ENCODE measurements around the gene KIAA0825.

KIAA0825 gene

DNA sequence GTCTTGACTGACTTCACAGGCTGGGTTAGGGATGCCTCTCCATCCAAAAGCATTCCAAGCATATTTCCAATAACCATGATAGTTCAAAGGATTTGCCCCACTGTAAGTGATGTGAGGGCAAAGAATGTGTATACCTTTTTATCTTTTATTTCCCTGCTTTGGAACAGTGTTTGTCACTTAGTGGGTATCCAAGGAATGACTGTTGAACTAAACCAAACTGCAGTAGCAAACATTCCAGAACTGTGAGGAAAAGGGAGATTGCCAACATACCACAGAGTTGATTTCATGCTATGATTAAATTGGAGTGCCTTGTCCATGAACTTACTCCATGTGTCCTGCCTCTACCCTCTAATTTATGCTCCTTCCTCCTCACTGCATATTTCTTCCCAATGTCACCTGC is 400.0 kb downstream of the KIAA0825 start:
- Histone ChIP-seq H3K4me1 (ENCODE audit: control insufficient read depth, insufficient read depth, low read length) (peaks cover 13% of the 10 kb centered on the region; the same call in 1 of the 2 replicates), H3K4me3 (ENCODE audit: low read depth, low read length) (no peak overlapping the region), H3K9ac (ENCODE audit: low read depth, low read length) (no peak overlapping the region), H3K36me3 (ENCODE audit: control insufficient read depth, insufficient read depth, low read length) (peaks cover 21% of the 10 kb centered on the region), H3K27me3 (ENCODE audit: control insufficient read depth, insufficient read depth, low read length) (no peaks in the 10 kb centered on the region), H3K9me3 (ENCODE audit: control insufficient read depth, insufficient read depth, low read length) (no peaks in the 10 kb centered on the region), H3K27ac (ENCODE audit: low read depth, low read length) (no peak overlapping the region)

- no peak overlapping the region for H3K27ac ChIP-seq (ENCODE audit: low read depth, low read length)
- no peak overlapping the region for H3K4me3 ChIP-seq (ENCODE audit: low read depth, low read length)
- no peaks in the 10 kb centered on the region for H3K27me3 ChIP-seq (ENCODE audit: control insufficient read depth, insufficient read depth, low read length)
- no peaks in the 10 kb centered on the region for H3K9me3 ChIP-seq (ENCODE audit: control insufficient read depth, insufficient read depth, low read length)
- H3K36me3 ChIP-seq (ENCODE audit: control insufficient read depth, insufficient read depth, low read length): peaks cover 21% of the 10 kb centered on the region
- no peak overlapping the region for H3K9ac ChIP-seq (ENCODE audit: low read depth, low read length)
- H3K4me1 ChIP-seq (ENCODE audit: control insufficient read depth, insufficient read depth, low read length): peaks cover 8% of the 10 kb centered on the region; the same call in 1 of the 2 replicates
These were observed 400.7 kb downstream of the KIAA0825 start for GRCh38 chr5:94217745-94218144.

DNA sequence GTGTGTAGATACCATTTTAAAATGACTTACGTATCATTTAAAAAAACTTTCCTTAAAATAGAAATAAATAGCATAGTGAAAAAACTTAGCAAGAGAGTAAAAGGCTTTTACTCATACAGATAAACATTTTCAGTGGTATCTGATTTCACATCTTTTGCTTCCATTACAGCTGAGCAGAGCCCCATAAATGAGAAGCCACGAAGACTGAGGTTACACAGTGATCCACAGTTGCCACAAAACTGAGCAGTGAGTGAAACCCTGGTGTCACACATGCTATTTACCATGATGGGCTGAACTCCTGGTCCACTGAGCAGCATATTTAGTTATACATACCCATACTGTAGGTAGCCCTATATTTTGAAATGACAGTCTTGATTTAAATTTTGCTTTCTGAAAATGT is 401.2 kb downstream of the KIAA0825 start:
- Histone ChIP-seq H3K36me3 (ENCODE audit: control insufficient read depth, insufficient read depth, low read length) (peaks cover 16% of the 10 kb centered on the region), H3K27ac (ENCODE audit: low read depth, low read length) (no peak overlapping the region), H3K9me3 (ENCODE audit: control insufficient read depth, insufficient read depth, low read length) (no peaks in the 10 kb centered on the region), H3K4me1 (ENCODE audit: control insufficient read depth, insufficient read depth, low read length) (peaks cover 8% of the 10 kb centered on the region; the same call in 1 of the 2 replicates), H3K4me3 (ENCODE audit: low read depth, low read length) (no peak overlapping the region), H3K9ac (ENCODE audit: low read depth, low read length) (no peak overlapping the region), H3K27me3 (ENCODE audit: control insufficient read depth, insufficient read depth, low read length) (no peaks in the 10 kb centered on the region)

GRCh38 chr5:94212476-94212875 is 405.9 kb downstream of the KIAA0825 start:
- 0 out of 2 replicates have a peak, but pooled peaks cover 7% of the 10 kb centered on the region for H3K36me3 ChIP-seq (ENCODE audit: control insufficient read depth, insufficient read depth, low read length)
- no peaks in the 10 kb centered on the region for H3K4me1 ChIP-seq (ENCODE audit: control insufficient read depth, insufficient read depth, low read length)
- no peak overlapping the region for H3K4me3 ChIP-seq (ENCODE audit: low read depth, low read length)
- H3K9ac ChIP-seq (ENCODE audit: low read depth, low read length): no peak overlapping the region
- H3K27me3 ChIP-seq (ENCODE audit: control insufficient read depth, insufficient read depth, low read length): no peaks in the 10 kb centered on the region
- no peaks in the 10 kb centered on the region for H3K9me3 ChIP-seq (ENCODE audit: control insufficient read depth, insufficient read depth, low read length)
- H3K27ac ChIP-seq (ENCODE audit: low read depth, low read length): no peak overlapping the region

- no peak overlapping the region for H3K9ac ChIP-seq (ENCODE audit: low read depth, low read length)
- no peak overlapping the region for H3K27ac ChIP-seq (ENCODE audit: low read depth, low read length)
- peaks cover 11% of the 10 kb centered on the region; the same call in 1 of the 2 replicates for H3K36me3 ChIP-seq (ENCODE audit: control insufficient read depth, insufficient read depth, low read length)
These were observed 408.5 kb downstream of the KIAA0825 start for GRCh38 chr5:94209774-94210355.

GRCh38 chr5:94209272-94209671 is 409.1 kb downstream of the KIAA0825 start:
- H3K27me3 ChIP-seq (ENCODE audit: control insufficient read depth, insufficient read depth, low read length): no peaks in the 10 kb centered on the region

More at GRCh38 chr5:94209774-94210355, 408.5 kb downstream of the KIAA0825 start:
- Histone ChIP-seq H3K4me3 (ENCODE audit: low read depth, low read length) (no peak overlapping the region), H3K27me3 (ENCODE audit: control insufficient read depth, insufficient read depth, low read length) (no peaks in the 10 kb centered on the region), H3K4me1 (ENCODE audit: control insufficient read depth, insufficient read depth, low read length) (no peaks in the 10 kb centered on the region), H3K9me3 (ENCODE audit: control insufficient read depth, insufficient read depth, low read length) (no peaks in the 10 kb centered on the region)

GRCh38 chr5:94199566-94199965 is 418.8 kb downstream of the KIAA0825 start:
- Histone ChIP-seq H3K4me1 (ENCODE audit: control insufficient read depth, insufficient read depth, low read length) (peaks cover 18% of the 10 kb centered on the region), H3K4me3 (ENCODE audit: low read depth, low read length) (no peak overlapping the region), H3K27me3 (ENCODE audit: control insufficient read depth, insufficient read depth, low read length) (no peaks in the 10 kb centered on the region), H3K9me3 (ENCODE audit: control insufficient read depth, insufficient read depth, low read length) (no peaks in the 10 kb centered on the region), H3K9ac (ENCODE audit: low read depth, low read length) (no peak overlapping the region), H3K36me3 (ENCODE audit: control insufficient read depth, insufficient read depth, low read length) (no peaks in the 10 kb centered on the region), H3K27ac (ENCODE audit: low read depth, low read length) (no peak overlapping the region)

More at GRCh38 chr5:94209272-94209671, 409.1 kb downstream of the KIAA0825 start:
- Histone ChIP-seq H3K4me3 (ENCODE audit: low read depth, low read length) (no peak overlapping the region), H3K36me3 (ENCODE audit: control insufficient read depth, insufficient read depth, low read length) (peaks cover 11% of the 10 kb centered on the region; the same call in 1 of the 2 replicates), H3K9me3 (ENCODE audit: control insufficient read depth, insufficient read depth, low read length) (no peaks in the 10 kb centered on the region), H3K4me1 (ENCODE audit: control insufficient read depth, insufficient read depth, low read length) (no peaks in the 10 kb centered on the region), H3K9ac (ENCODE audit: low read depth, low read length) (no peak overlapping the region), H3K27ac (ENCODE audit: low read depth, low read length) (no peak overlapping the region)

- no peak overlapping the region for H3K27ac ChIP-seq (ENCODE audit: low read depth, low read length)
- H3K4me3 ChIP-seq (ENCODE audit: low read depth, low read length): no peak overlapping the region
- H3K36me3 ChIP-seq (ENCODE audit: control insufficient read depth, insufficient read depth, low read length): no peaks in the 10 kb centered on the region
- H3K9me3 ChIP-seq (ENCODE audit: control insufficient read depth, insufficient read depth, low read length): no peaks in the 10 kb centered on the region
- no peaks in the 10 kb centered on the region for H3K27me3 ChIP-seq (ENCODE audit: control insufficient read depth, insufficient read depth, low read length)
- H3K9ac ChIP-seq (ENCODE audit: low read depth, low read length): no peak overlapping the region
- H3K4me1 ChIP-seq (ENCODE audit: control insufficient read depth, insufficient read depth, low read length): peaks cover 34% of the 10 kb centered on the region
These were observed 420.4 kb downstream of the KIAA0825 start for GRCh38 chr5:94197970-94198369.

- Histone ChIP-seq H3K4me1 (ENCODE audit: control insufficient read depth, insufficient read depth, low read length) (peaks cover 43% of the 10 kb centered on the region), H3K9ac (ENCODE audit: low read depth, low read length) (no peak overlapping the region), H3K36me3 (ENCODE audit: control insufficient read depth, insufficient read depth, low read length) (no peaks in the 10 kb centered on the region), H3K27ac (ENCODE audit: low read depth, low read length) (no peak overlapping the region), H3K9me3 (ENCODE audit: control insufficient read depth, insufficient read depth, low read length) (no peaks in the 10 kb centered on the region), H3K27me3 (ENCODE audit: control insufficient read depth, insufficient read depth, low read length) (no peaks in the 10 kb centered on the region), H3K4me3 (ENCODE audit: low read depth, low read length) (no peak overlapping the region)
These were observed 421.5 kb downstream of the KIAA0825 start for GRCh38 chr5:94196953-94197352.

DNA sequence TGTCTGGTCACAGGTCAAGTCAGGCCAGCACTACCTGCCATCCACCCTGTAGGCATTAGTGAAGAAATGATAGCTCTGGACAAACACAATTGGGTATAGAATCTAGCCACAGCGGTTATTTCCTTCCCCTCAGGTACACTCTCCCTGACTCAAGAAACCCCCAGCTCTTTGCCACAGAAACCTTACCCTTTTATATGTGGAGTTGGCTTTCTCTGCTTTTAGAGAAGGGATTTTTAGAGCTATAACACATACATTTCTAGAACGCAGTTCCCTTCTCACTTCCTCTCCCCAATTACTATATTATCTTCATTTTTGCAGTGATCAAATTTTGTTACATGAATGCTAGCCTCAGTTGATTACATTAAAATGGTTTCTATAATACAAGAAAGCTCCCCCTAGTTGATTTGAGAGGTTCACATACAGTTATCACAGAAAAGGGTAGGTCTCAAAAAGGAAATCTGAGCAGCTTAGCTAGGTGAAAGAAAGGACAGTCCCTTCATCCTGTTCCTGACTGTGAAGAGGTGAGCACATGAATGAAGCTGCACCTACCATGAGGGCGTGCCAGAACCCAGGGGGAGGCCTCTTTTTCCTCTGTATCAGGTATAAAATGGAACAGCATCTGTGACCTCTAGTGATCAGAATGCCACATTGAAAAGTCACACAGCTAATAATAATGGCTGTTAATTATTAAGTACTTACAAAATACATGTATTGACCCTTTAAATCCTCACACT is 425.6 kb downstream of the KIAA0825 start:
- no peak overlapping the region for H3K9ac ChIP-seq (ENCODE audit: low read depth, low read length)
- no peaks in the 10 kb centered on the region for H3K9me3 ChIP-seq (ENCODE audit: control insufficient read depth, insufficient read depth, low read length)
- no peaks in the 10 kb centered on the region for H3K27me3 ChIP-seq (ENCODE audit: control insufficient read depth, insufficient read depth, low read length)
- H3K4me3 ChIP-seq (ENCODE audit: low read depth, low read length): no peak overlapping the region
- peaks cover 48% of the 10 kb centered on the region for H3K4me1 ChIP-seq (ENCODE audit: control insufficient read depth, insufficient read depth, low read length)
- H3K27ac ChIP-seq (ENCODE audit: low read depth, low read length): no peak overlapping the region
- no peaks in the 10 kb centered on the region for H3K36me3 ChIP-seq (ENCODE audit: control insufficient read depth, insufficient read depth, low read length)

GRCh38 chr5:94191604-94192003 is 426.8 kb downstream of the KIAA0825 start:
- no peak overlapping the region for H3K27ac ChIP-seq (ENCODE audit: low read depth, low read length)
- no peaks in the 10 kb centered on the region for H3K27me3 ChIP-seq (ENCODE audit: control insufficient read depth, insufficient read depth, low read length)
- no peak overlapping the region for H3K9ac ChIP-seq (ENCODE audit: low read depth, low read length)
- no peaks in the 10 kb centered on the region for H3K36me3 ChIP-seq (ENCODE audit: control insufficient read depth, insufficient read depth, low read length)
- H3K4me1 ChIP-seq (ENCODE audit: control insufficient read depth, insufficient read depth, low read length): peaks cover 48% of the 10 kb centered on the region
- H3K4me3 ChIP-seq (ENCODE audit: low read depth, low read length): no peak overlapping the region
- H3K9me3 ChIP-seq (ENCODE audit: control insufficient read depth, insufficient read depth, low read length): no peaks in the 10 kb centered on the region

Data from HUES48 (cell line).